Stimulated activated CD4-positive, alpha-beta T cell treated with anti-CD3 and anti-CD28 coated beads, Interleukin-4, amount 100 ng/mL, for 1 hour (primary cell): ENCODE data around the gene PCDHB16.
A peak's percentile ranks its signal among the peaks of the same experiment; 100 is the strongest.
"Not testable (repeated sequence)": the region's sequence is repeated elsewhere in the genome, so short reads cannot be mapped to it uniquely, and the experiment has no call there.

Experiments used
- DNase-seq: peaks from one replicate; pipeline ENCODE4 v3.0.0-alpha.2; 2020

PCDHB16 gene

GRCh38 chr5:141184117-141184855 is 2.1 kb downstream of the PCDHB16 start:
- DNase-seq: not testable (repeated sequence)

GRCh38 chr5:141186897-141187512 is 4.8 kb downstream of the PCDHB16 start, which contains the start of gene PCDHB9:
TSS of gene PCDHB9 (plus strand) at chr5:141187161. CDS start at chr5:141187319, 158 bp downstream.
- DNase-seq: peak; percentile 26

GRCh38 chr5:141188682-141189081 is 6.5 kb downstream of the PCDHB16 start:
- not testable (repeated sequence) for DNase-seq

- not testable (repeated sequence) for DNase-seq
These were observed 6.9 kb downstream of the PCDHB16 start for GRCh38 chr5:141189131-141189530.

- peak; percentile 15 for DNase-seq
These were observed 10.0 kb downstream of the PCDHB16 start, which contains the start of gene PCDHB10 for GRCh38 chr5:141192110-141192725. TSS of gene PCDHB10 (plus strand) at chr5:141192353. CDS start at chr5:141192553, 200 bp downstream.

GRCh38 chr5:141194332-141194731 is 12.1 kb downstream of the PCDHB16 start:
- not testable (repeated sequence) for DNase-seq

GRCh38 chr5:141196363-141196762 is 14.2 kb downstream of the PCDHB16 start:
- DNase-seq: no peak

- no peak for DNase-seq
These were observed 17.4 kb downstream of the PCDHB16 start, which contains the start of gene PCDHB11 for GRCh38 chr5:141199359-141200235. TSS of gene PCDHB11 (plus strand) at chr5:141199627. CDS start at chr5:141199775, 148 bp downstream.

GRCh38 chr5:141201126-141201525 is 18.9 kb downstream of the PCDHB16 start:
- DNase-seq: not testable (repeated sequence)

- DNase-seq: not testable (repeated sequence)
These were observed 19.5 kb downstream of the PCDHB16 start for GRCh38 chr5:141201646-141202045.

- no peak for DNase-seq
These were observed 26.3 kb downstream of the PCDHB16 start, which contains the start of gene PCDHB12 for GRCh38 chr5:141208478-141208877. TSS of gene PCDHB12 (plus strand) at chr5:141208719. CDS start at chr5:141208908, 189 bp downstream.

- not testable (repeated sequence) for DNase-seq
These were observed 28.1 kb downstream of the PCDHB16 start for GRCh38 chr5:141210281-141210680.

- not testable (repeated sequence) for DNase-seq
These were observed 28.7 kb downstream of the PCDHB16 start for GRCh38 chr5:141210849-141211248.

GRCh38 chr5:141213656-141214339 is 31.6 kb downstream of the PCDHB16 start, which contains the start of gene PCDHB13:
TSS of gene PCDHB13 (plus strand) at chr5:141213919. CDS start at chr5:141214124, 205 bp downstream.
- peak; percentile 8 for DNase-seq

- not testable (repeated sequence) for DNase-seq
These were observed 32.4 kb downstream of the PCDHB16 start for GRCh38 chr5:141214583-141214982.

GRCh38 chr5:141215504-141215903 is 33.3 kb downstream of the PCDHB16 start:
- DNase-seq: not testable (repeated sequence)

GRCh38 chr5:141216035-141216434 is 33.8 kb downstream of the PCDHB16 start:
- not testable (repeated sequence) for DNase-seq

GRCh38 chr5:141223112-141223783 is 41.1 kb downstream of the PCDHB16 start, which contains the start of gene PCDHB14:
TSS of gene PCDHB14 (plus strand) at chr5:141223343. CDS start at chr5:141223506, 163 bp downstream.
- DNase-seq: no peak

- DNase-seq: not testable (repeated sequence)
These were observed 42.7 kb downstream of the PCDHB16 start for GRCh38 chr5:141224844-141225243.

- not testable (repeated sequence) for DNase-seq
These were observed 43.2 kb downstream of the PCDHB16 start for GRCh38 chr5:141225421-141225820.
